Measurements from ENCODE around the gene FAM114A1. TPM values are rescaled to one million over a fixed set of nuclear protein-coding genes. Genes with fewer than 3 reads are reported as not detected.
"Not testable (repeated sequence)": the region's sequence is repeated elsewhere in the genome, so short reads cannot be mapped to it uniquely, and the experiment has no call there.

FAM114A1 gene
- total RNA-seq, 3 donors from 2014 or later, result 59.1 to 94.7 (median 62.5) TPM

DNA sequence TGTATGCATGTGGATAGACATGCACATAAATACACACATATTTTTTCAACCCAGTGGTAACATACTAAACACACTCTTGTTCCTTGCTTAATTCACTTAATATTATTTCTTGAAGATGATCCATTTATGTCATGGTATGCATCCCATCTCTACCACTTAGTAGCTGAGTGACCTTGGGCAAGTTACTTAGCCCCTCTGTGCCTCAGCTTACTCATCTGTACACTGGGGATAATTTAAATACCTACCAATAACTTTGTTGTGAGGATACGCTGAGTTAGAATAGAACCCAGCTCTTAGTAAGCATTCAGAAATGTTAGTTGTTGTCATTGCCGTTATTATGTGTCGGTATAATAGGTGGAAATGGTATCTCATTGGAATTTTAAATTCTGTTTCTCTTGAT, 41.4 kb downstream of the FAM114A1 start:
- no peaks in the 10 kb centered on the region for H3K36me3 ChIP-seq (ENCODE audit: low read depth)
- intact Hi-C loops (cut with DNase I, micrococcal nuclease), result loop anchor here (10.0 kb wide), 1 partner anchor 226 kb away; no protein-coding TSS in a partner anchor
- TF ChIP-seq CTCF (IDR thresholded peaks at IDR 0.05), result no peak

GRCh38 chr4:38911257-38911656, 43.7 kb downstream of the FAM114A1 start:
- ATAC-seq (peak; percentile 54), DNase-seq (peak in 2 of 3 donors; percentile 17 to 34)
- Histone ChIP-seq H3K4me1 (ENCODE audit: low read depth) (no peaks in the 10 kb centered on the region), H3K36me3 (ENCODE audit: low read depth) (no peaks in the 10 kb centered on the region), H3K4me3 (no peak overlapping the region), H3K9me3 (no peaks in the 10 kb centered on the region)
- no peak for TF ChIP-seq CTCF (IDR thresholded peaks at IDR 0.05)
- intact Hi-C loops (cut with DNase I, micrococcal nuclease), result no loop called here

More for the DNA sequence above, 41.4 kb downstream of the FAM114A1 start:
- DNase-seq (no peak), ATAC-seq (no peak)
- Histone ChIP-seq H3K4me1 (ENCODE audit: low read depth) (peaks cover 9% of the 10 kb centered on the region), H3K4me3 (no peak overlapping the region), H3K9me3 (no peaks in the 10 kb centered on the region)

GRCh38 chr4:38914854-38915253, 47.2 kb downstream of the FAM114A1 start:
- DNase-seq, result no peak
- TF ChIP-seq CTCF (IDR thresholded peaks at IDR 0.05), result no peak
- Histone ChIP-seq H3K36me3 (ENCODE audit: low read depth) (no peaks in the 10 kb centered on the region), H3K4me3 (no peak overlapping the region), H3K9me3 (no peaks in the 10 kb centered on the region), H3K4me1 (ENCODE audit: low read depth) (no peaks in the 10 kb centered on the region)
- intact Hi-C loops (cut with DNase I, micrococcal nuclease), result no loop called here
- ATAC-seq, result no peak

GRCh38 chr4:38916267-38916666, 48.7 kb downstream of the FAM114A1 start:
- ATAC-seq; H3K9me3 ChIP-seq; H3K4me1 ChIP-seq (ENCODE audit: low read depth); DNase-seq; H3K36me3 ChIP-seq (ENCODE audit: low read depth); intact Hi-C loops (cut with DNase I, micrococcal nuclease); H3K4me3 ChIP-seq: not testable (repeated sequence)

GRCh38 chr4:38917481-38918025, 49.9 kb downstream of the FAM114A1 start:
- TF ChIP-seq CTCF (IDR thresholded peaks at IDR 0.05), result no peak
- Histone ChIP-seq H3K4me3 (no peak overlapping the region), H3K9me3 (no peaks in the 10 kb centered on the region), H3K36me3 (ENCODE audit: low read depth) (no peaks in the 10 kb centered on the region), H3K4me1 (ENCODE audit: low read depth) (no peaks in the 10 kb centered on the region)
- ATAC-seq (no peak), DNase-seq (no peak)
- intact Hi-C loops (cut with DNase I, micrococcal nuclease), result no loop called here

DNA sequence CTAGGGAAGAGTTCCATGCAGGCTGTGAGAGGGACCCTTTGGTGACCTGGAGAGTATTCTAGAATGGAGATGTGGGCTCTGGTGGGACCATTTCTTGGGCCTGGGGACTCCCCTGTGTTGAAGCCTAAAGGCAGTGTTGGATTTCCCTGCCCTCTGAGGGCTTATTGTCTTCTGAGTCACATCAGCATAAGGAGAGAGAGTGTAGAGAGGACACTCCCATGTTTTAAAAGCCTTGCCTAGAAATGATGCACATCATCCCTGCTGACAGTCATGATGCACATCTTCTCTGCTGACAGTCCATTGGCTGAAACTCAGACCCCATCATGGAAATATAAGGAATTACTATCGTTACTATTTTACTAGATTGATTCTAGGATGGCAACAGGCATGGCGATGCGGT, 51.9 kb downstream of the FAM114A1 start:
- no peak for TF ChIP-seq CTCF (IDR thresholded peaks at IDR 0.05)
- Histone ChIP-seq H3K9me3 (no peaks in the 10 kb centered on the region), H3K4me3 (no peak overlapping the region), H3K36me3 (ENCODE audit: low read depth) (no peaks in the 10 kb centered on the region), H3K4me1 (ENCODE audit: low read depth) (no peaks in the 10 kb centered on the region)
- intact Hi-C loops (cut with DNase I, micrococcal nuclease), result no loop called here
- DNase-seq (no peak), ATAC-seq (no peak)
